HG03159 (cell line): ENCODE results near the gene PTGIS.

Source experiments
- ATAC-seq: cut with Tn5 transposase; IDR thresholded peaks from one replicate; pipeline ENCODE4 v1.9.1; 2021; ENCODE audit warnings: mild to moderate bottlenecking, moderate library complexity; ENCODE audit not compliant: unreplicated experiment

PTGIS gene

DNA sequence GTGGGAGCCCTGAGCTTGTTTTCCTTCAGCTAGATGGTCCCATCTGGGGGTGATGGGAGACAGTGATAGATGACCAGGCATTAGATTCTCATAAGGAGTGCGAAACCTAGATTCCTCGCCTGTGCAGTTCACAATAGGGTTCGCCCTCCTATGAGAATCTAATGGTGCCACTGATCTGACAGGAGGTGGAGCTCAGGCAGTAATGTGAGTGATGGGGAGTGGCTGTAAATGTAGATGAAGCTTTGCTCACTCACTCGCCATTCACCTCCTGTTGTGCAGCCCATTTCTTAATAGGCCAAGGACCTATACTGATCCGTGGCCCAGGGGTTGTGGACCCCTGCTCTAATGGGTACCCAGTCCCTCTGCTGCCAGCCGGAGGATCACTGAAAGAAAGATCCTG, 64.8 kb downstream of the PTGIS start:
- no peak for ATAC-seq

DNA sequence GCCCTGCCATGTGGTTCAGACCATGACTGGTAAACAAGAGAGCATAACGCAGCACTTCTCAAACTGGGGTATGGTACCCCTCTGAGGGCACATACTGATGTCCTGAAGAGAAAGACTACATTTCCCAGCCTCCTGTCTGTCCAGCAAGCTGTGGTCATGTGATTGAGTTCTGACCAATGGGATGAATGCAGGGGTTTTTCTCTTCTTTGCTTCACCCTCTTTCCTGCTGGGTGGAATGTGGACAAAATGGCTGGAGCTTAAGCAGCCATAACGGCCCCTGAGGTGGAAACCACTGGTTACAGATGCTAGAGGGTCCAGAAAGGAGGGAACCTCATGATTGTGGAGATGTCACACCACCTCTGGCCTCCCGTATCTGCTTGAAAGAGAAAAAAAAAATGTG, 66.0 kb downstream of the PTGIS start:
- no peak for ATAC-seq

DNA sequence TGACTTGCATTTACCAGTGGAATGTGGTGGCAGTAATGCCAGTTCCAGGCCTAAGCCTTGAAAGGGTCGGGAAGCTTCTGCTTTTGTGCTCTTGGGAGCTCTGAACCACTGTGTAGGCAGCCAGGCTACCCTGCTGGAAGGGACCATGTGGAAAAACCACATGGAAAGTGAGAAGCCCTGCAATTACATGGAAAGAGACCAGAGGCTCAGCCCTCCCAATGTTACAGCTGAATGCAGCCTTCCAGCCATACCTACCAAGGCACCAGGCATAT, 70.6 kb downstream of the PTGIS start:
- no peak for ATAC-seq

DNA sequence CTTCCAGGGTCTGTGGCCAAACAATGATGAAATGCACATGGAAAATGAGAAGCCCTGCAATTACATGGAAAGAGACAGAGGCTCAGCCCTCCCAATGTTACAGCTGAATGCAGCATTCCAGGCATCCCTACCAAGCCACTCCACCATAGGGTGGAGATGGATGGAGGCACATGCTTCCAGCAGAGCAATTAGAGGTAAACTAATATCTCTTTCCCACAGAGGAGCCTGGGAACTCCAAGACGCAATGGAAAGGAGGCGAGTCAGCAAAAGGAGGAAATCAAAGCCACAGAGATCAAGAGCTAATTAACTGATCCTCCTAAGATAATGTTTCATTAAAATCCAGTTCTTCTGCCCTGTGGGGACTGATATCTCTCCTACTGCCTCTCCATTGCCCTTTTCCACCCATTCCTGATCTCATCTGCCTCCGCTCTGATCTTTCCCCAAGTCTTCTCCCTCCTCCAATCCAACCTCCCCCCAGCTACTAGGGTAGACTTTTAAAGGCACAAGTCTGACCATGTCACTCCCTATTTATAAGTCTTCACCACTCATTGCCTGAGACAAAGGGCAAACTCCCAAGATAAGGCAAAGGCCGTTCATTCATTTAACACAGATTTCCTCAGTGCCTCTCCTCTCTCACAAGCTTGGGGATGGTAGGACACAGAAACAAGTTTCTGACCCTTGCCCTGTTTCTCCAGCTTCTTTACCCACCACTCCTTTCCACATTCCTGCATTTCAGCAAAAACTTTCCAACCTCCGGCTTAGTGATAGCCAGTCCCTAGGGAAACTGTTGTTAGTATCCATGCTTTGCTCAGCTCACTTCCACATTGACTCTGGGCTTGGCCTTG, 71.2 kb downstream of the PTGIS start:
- no peak for ATAC-seq

DNA sequence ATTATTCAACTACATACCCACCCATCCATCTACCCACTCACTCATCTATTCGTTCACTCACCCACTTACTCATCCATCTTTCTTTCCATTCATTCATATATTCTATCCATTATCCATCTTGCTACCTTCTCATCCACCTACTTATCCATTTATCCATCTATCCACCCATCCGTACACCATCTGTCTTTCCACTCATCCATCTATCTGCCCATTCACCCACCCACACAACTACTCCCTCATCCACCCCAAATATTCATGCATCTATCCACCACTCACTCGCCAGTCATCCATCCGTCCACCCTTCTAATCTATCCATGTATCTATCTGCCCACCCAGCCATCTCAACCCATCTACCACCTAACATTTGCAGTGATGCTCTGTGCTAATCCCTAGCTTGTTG, 71.9 kb downstream of the PTGIS start:
- ATAC-seq: no peak

DNA sequence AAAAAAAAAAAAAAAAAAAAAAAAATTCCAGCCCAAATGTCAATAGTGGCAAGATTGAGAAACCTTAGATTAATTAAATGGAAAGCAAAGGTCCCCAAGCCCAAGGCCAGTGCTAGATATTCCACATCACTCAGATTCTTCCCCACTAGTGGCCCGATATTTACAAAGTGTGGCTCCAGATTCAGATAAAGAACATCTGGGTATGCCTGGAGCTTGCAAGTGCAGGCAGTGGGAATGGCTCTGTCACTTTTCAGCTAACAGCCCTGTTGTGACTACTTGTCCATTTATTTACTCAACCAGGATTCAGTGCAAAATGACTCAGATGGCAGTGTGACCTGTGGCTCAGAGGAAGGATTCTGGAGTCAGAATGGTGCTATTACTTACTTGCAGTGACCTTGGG, 77.2 kb downstream of the PTGIS start:
- no peak for ATAC-seq

DNA sequence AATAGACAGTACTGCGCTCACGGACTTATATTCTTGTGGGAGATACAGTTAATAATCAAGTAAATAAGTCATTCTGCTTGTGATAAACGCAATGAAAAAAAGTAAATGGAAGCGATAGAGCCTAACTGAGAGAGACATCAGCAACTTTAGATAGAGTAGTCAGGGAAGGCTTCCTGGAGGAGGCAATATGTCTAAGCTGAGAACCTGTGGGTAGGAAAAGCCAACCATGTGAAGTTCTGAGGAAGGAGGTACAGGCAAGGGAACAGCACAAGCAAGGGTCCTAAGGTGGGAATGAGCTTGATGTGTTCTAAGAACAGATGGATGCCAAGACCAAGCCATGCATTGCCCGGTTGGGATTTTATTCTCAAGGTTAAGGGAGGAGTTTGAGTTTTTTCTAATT, 78.2 kb downstream of the PTGIS start:
- no peak for ATAC-seq

DNA sequence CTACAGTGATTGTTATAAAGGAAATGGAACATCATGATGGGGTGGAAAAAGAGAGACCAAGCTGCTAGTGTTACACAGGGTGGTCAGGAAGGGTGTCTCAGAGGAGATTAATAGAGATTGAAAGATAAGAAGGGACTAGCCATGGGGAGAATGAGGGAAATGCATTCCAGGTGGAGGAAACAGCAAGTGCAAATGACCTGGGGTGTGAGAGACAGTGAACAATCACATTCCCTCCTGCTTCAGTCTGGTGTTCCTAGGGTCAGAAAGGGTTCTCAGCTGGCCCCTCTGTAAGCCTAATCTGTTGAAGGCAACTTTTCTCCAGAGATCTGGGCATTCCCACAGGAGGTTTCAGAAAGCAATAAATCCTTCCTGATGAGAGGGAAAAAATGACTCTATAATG, 81.9 kb downstream of the PTGIS start:
- no peak for ATAC-seq

DNA sequence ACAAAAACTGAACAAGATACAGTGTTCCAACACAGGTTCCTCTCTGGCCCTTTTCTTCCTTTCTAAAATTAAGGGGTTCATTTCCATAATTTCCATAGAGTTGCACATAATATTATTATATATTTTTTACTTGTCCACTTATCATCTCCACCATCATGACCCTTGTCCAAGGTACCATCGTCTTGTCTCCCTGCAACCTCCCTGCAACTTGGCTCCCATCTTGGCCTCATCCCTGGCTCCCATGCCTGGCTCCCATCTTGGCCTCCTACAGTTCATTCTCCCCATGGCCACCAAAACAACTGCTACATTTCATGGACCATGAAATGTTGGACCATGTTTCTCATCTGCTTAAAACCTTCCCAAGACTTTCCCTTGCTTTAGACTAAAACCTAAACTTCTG, 82.4 kb downstream of the PTGIS start:
- no peak for ATAC-seq

DNA sequence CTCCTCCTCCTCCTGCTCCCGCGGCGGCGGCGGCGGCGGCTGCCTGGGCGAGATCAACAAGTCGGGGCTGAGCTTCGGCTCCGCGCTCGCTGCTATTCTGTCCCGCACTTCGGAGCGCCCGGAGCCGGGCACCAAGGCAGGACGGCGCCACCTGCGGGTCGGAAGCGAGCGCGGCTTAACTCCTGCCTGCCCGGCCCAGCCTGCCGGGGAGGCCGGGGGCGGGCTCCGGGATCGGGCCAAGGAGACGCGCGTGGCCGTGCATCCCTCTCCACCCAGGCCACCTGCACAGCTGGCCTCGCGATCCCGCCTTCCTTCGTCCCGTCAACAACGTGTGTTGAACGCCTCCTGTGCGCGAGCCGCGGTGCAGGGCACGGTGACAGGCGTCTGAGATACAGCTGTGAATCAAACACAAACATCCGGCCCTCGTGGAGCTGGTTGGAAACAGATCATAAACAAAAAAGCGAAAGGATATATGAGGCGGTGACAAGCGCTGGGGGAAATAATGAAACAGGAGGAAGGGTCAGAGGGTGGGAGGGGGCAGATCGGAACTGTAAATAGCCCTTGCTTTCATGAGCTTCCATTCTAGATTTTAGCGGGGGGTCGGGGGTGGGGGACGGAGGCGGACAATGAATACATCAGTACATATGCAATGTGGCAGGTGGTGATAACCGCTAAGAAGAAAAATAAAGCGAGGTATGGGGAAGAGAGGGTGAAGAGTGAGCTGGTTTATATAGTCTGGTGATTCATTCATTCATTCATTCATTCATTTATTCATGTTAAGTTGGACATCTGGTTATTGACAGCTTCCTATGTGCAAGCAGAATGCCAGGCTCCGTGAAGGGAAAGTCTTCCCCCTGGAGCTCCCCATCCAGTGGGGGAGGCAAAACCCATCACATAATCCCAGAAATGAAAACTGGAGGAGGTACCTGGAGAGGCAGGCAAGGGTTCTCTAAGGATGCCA, 83.5 kb downstream of the PTGIS start:
- no peak for ATAC-seq

DNA sequence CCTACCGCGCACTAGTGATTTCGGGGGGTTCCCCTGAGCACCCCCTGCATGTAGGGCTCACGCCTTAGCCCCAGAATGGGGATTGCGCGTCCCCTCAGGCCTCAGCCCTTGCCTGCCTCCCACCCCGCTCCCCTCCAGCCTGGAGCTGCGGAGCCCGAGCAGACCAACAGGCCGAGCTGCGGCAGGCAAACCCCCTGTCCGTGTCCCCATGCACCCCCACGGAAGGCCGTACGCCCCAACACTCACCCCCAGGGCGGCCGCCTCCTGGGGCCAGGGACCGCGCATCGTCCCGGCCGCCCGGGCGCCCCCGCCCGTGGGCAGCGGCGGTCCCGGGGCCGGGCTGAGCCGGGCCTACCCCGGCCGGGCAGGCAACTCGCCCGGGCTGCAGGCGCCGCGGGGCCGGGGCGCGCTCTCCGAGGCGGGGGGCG, 84.2 kb downstream of the PTGIS start:
- no peak for ATAC-seq

DNA sequence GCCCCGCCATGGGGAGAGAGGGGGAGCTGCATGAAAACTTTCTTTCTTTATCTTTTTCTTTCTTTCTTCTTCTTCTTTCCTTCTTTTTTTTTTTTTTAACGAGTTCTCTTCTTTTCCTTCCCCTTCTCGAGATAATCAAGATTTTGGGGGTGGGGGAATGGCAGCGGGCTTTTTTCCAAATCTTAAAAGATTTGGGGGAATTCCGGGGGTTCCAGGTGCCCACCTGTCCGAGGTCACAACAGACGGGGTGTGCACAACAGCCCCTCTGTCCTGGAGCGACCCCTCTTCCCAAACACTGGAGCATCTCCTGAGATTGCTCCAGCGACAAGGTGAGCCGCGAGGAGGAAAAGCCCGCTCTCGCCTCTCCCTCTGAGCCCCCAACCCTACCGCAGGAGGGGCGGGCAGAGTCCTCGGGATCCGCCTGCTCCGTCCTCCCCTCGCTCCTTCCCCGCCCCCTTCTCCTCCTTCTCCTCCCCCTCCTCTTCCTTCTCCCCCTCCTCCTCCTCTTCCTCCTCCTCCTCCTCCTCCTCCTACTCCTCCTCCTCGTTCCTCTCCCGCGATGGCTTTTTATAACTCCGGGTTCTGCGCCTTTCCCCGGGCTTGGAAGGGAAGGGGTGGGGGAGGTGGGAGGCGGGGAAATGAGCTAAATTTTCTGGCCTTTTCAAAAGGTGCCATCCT, 84.8 kb downstream of the PTGIS start:
- no peak for ATAC-seq

DNA sequence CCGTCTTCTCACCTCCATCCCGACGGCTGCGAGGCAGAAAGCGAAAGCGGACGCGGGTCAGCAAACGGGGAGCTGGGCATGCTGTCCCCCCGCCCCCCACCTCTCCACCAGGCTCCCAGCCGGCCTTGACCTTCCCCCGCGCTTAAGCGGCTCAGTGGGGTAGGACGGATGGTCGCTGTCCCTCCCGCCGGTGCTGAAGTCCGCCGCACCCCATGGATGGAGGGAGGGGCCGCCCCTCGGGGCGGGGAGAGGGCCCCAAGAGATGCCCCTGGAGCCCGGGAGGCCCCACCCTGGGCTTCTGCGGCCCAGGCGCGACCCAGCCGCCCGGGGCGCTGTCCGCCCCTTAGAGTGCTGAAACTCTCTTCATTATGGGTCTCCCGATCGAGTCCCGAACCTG, 85.3 kb downstream of the PTGIS start, which contains the start of gene KCNB1:
Gene KCNB1 (minus strand): TSS at position 48 of the 397 bp plus-strand sequence. CDS start 188 bp downstream, outside the sequence.
- ATAC-seq: no peak

DNA sequence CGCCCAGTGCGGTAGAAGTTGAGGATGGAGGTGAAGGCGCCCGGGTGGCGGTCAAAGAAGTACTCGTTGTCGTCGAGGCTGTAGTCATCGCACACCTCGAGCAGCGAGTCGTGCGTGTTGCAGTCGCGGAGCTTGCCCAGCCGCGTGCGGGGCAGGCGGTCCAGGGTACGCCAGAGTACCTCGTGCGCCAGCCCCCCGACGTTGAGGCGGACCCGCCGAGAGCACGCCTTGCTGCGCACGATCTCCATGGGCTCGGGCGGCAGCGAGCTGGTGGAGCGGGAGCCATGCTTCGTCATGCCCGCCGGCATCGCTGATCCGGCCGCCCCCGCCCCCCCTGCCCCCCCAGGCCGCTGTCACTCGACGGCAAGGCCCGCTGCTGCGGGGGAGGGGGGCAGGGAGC, 85.8 kb downstream of the PTGIS start:
- ATAC-seq: no peak

DNA sequence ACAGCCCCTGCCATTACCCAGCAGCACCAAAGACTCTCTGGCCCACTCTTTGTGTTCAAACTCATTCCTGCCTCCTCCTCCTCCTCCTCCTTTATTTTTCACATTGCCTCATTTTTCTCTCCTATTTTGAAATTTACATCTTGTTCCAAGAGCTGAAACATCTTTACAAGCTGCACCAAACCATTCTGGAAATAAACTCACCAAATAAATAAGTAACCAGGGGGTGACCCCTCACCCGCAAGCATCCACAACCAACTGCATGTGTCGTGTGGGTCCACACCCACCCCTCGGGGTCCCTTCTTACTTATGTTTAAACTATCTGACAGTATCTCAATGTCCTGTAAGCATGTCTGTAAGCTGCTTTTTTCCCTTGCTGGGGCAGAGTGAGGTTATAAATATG, 86.8 kb downstream of the PTGIS start:
- ATAC-seq: no peak

DNA sequence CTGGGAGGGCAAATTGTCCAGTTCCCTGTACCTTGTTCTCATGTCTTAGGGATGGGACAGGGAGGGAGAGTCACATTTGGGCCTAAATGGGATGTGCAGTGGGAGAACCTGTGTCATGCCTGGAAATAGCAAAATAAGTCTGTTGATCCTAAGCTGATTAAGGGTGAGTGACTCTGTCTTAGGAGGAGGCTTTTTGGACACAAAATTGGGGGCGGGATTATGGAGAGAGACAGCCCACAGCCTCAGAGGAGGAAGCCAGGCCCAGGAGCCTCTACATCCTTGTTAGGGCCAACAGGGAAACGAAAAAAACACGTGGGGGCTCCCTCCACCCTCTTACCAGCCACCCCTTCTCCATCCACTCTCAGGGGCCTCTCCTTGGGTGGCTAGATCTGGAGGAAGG, 87.7 kb downstream of the PTGIS start:
- no peak for ATAC-seq

DNA sequence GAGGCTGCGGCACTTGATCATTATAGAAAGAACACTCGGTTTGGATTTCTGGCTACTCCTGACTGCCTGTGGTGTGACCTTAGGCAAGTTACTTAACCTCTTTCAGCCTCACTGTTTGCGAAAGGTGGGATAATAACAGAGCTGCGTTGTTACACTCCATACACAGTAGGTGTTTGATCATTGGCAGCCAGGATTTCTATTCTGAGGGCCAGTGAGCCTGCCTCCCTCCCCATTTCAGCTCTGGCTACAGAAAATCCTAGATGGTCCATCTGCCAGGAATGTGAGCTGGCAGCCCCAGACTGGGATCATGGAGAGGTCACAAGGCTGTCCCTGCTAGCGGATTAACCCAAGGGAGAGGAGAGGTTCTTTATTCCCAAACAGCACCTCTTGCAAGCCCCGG, 88.2 kb downstream of the PTGIS start:
- ATAC-seq: no peak

DNA sequence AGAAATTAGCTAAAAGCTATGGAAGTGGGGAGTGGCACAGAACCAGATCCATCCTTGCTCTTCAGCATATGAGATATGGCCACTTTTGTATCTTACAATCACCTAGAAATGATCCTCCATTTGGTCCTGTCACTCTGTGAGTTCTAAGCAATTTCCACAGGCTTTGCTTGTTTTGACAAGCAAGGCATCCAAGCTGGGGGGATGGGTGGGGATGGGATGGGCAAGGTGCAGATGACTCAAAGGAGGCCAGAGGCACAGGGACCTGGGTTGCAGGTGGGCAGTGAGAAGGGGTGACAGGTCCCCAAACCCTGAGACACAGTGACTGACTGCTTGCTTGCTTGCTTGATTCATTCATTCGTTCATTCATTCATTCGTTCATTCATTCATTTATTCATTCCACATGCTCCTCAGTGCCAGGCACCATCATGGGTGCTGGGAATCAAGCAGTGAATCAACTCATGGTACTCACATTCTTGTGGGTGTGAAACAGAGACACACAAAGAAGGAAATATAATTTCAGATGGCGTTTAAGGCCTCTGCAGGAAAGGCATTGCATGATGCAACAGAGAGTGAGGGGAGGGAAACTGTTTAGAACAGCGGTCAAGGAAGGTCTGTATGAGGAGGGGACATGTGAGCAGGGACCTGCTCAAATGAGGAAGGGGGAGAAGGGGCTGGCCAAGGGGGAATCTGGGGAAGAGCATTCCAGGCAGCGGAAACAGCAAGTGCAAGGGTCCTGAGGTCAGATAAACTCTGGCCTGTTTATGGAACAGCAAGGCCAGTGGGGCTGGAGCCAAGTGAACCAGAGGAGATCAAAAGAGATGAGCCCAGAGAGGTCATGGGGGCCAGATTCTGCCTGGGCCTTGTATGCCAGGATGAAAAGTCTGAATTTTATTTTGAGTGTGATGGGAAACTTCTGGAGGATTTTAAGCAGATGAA, 88.9 kb downstream of the PTGIS start:
- ATAC-seq: no peak

DNA sequence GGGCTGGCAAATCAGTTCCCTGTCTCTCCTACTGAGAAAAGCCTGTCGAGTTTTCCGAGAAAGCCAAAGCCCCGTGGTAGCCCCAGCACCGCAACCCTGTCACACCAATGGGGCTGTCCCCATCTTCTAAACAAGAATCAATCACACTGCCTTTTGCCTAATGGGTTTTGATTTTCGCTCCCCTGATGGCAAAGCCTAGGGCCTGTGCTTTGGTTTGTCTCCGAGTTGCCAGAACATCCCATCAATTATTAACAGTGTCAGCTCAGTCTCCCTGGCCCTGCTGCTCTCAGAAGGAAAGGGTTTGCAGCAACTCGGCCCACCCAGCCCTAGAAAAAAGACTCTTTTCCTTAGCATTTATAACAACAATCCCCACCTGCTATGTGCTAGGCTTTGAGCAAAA, 89.7 kb downstream of the PTGIS start:
- no peak for ATAC-seq

DNA sequence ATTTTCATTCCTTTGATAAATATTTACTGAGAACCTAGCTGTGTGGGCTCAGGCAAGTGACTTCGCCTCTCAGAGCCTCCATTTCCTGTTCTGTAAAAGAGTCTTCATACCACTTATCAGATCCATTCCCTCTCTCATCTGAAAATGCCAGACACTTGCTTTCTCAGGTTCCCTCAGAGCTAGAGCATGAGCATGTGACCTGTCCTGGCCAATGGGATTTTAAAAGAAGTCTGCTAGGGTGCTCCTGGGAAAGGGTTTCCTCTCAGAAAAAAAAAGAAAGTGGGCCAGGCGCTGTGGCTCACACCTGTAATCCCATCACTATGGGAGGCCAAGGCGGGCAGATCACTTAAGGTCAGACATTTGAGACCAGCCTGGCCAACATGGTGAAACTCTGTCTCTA, 90.7 kb downstream of the PTGIS start:
- ATAC-seq: no peak

DNA sequence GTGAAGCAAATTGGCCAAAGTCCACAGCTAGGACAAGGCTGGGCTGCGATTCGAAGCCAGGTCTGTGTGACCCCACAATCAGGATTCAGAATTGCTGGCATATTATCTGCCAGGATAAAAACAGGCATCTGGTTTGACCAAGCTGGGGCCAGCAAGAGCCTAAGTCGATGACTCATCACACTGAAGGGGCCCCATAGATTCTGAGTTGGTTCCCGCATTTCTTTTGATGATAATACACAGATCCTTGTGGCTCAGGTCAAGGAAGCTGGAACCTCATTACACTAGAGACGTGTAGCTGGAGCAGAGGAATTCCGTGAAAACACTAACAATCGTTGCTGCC, 92.0 kb downstream of the PTGIS start:
- no peak for ATAC-seq
